Measurements from ENCODE around the gene HLX.

The HLX gene, protein sequence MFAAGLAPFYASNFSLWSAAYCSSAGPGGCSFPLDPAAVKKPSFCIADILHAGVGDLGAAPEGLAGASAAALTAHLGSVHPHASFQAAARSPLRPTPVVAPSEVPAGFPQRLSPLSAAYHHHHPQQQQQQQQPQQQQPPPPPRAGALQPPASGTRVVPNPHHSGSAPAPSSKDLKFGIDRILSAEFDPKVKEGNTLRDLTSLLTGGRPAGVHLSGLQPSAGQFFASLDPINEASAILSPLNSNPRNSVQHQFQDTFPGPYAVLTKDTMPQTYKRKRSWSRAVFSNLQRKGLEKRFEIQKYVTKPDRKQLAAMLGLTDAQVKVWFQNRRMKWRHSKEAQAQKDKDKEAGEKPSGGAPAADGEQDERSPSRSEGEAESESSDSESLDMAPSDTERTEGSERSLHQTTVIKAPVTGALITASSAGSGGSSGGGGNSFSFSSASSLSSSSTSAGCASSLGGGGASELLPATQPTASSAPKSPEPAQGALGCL

GRCh38 chr1:220879076-220879508 is at the start of gene HLX:
Gene HLX (plus strand): TSS chr1:220879443. CDS start chr1:220879858, 415 bp downstream.
- DNase-seq, result no peak

- DNase-seq, result no peak
Measured at GRCh38 chr1:220833436-220833835, 45.8 kb upstream of the HLX start.

DNA sequence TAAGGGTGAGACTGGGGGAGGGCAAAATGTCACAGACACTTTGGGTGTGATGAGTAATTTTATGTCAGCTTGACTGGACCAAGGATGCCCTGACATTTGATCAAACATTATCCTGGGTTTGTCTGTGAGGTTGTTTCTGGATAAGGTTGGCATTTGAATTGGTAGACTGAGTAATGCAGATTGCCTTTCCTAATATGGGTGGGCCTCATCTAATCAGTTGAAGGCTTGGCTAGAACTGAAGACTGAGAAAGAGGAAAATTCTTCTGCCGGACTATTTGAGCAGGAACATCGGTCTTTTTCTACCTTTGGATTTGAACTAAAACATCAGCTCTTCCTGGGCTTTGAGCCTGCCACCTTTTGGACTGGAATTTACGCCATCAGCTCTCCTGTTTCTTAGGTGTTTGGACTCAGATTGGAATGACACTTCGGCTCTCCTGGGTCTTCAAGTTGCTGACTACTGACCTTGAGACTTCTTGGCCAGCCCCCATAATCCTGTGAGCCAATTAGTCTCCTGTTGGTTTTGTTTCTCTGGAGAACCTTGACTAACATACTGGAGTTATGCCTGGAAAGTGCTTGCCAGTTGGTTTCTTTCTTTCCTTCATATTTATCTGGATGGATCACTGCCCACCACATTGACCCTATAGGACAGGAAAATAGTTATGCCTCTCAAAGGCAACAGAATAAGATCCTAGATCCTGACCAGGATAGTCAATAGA is 44.9 kb upstream of the HLX start:
- DNase-seq, result no peak

- no peak for DNase-seq
Measured at GRCh38 chr1:220838578-220838977, 40.7 kb upstream of the HLX start.

DNA sequence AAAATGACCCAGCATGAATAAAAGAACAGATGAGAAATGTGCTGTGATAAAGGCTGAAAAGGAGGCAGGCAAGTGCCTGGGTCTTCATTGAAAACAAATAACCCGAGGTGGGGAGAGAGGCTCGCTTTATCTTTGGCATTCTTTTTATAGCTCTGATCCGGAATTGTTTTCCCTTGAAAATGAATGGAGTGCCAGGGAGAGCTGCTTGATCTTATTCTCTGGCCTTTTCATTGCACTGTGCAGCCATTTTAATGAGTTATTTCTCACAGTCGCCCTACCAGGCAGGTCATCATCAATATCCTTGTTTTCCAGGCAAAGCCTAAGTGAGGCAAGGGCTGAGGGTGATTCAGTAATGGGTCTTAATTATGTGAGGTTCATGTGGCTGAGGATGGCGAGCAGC is 39.8 kb upstream of the HLX start:
- DNase-seq, result no peak

GRCh38 chr1:220841293-220841692 is 38.0 kb upstream of the HLX start:
- no peak for DNase-seq

- DNase-seq, result peak; percentile 36
Measured at GRCh38 chr1:220843481-220844011, 35.7 kb upstream of the HLX start.

DNA sequence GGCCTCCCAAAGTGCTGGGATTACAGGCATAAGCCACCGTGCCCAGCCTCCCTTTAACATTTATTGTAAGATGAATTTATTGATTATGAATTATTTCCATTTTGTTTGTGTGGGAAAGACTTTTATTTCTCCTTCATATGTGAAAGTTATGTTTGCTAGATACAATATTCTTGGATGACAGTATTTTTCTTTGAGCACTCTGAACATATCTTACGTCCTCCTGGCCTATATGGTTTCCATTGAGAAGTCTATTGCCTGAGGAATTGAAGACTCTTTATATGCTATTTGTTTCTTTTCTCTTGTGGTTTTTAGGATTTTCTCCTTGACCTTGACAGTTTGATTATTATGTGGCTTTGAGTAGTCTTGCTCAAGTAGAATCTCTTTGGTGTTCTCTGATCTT is 26.8 kb upstream of the HLX start:
- DNase-seq, result no peak

- DNase-seq, result no peak
Measured at GRCh38 chr1:220872296-220872695, 6.9 kb upstream of the HLX start.

DNA sequence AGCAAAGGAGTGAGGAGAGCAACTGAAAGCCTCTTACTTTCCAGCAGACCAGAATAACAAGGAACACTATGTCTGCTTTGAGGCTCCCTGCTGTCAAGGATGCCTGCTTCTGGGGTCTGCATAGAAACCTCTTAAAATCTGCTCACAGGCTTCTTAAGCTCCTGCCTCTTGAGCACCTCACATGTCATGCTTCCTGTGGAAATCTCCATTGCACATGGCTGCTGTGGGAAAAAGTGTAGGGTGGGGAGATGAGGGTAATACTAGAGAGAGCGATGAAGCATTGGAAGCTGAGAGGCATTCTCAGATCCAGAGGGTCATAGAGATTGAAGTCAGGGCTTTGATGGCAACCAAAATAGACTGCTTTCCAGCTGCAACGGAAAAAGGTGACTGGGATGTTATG is 6.2 kb upstream of the HLX start:
- DNase-seq, result no peak

- peak; percentile 42 for DNase-seq
Measured at GRCh38 chr1:220873868-220874655, 5.2 kb upstream of the HLX start.

DNA sequence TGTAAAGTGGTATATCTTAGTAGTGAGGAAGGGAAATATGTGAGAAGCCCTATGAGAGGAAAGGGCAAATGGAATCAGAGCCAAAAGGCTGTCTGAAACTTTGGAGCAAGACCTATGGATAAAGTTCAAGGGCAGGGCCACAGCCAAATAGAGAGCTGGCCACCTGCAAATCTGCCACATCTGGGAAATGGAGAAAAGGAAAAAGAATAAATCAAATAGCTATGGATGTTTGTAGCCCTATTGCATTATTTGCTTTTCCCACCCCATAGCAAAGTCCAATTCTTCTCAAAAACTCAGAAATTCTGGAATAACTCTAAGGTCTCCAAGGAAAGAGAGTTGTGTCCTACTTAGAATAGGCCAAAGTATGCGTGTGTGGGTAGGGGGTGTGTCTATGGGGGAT is 4.0 kb upstream of the HLX start:
- no peak for DNase-seq

- DNase-seq, result no peak
Measured at GRCh38 chr1:220876511-220877376, 2.5 kb upstream of the HLX start.

DNA sequence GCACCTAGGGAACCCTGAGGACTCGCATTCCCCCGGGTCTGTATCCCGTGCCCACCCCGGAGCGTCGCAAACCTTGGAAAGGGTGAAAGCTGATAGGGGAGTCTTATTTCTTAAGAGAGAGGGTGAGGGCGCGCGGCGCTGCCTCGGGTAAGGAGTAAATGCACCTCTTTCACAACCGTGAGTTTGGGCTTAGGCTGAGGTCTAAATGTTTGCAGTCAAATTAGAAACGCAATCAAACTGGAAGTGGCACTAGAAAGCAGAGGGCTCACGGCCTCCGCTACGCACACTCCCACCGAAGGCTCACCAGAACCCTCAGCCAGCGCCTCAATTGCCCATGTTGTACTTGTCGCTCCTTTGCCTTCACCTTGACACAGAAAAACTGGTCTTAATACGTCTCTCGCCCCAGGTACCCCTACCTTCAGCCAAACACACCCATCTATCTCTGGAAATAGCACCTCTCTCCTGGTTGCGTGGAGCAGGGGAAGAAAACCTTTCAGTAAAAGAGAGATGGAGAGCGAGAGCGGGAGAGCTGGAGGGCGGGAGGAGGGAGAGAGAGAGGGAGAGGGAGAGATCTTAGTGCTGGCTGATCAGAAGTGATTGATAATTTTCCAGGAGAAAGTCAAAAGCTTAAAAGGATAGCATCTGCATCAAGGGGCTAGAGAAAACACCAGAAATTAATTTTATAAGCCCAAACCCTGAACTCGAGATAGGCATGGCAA is 1.7 kb upstream of the HLX start:
- DNase-seq, result no peak

- DNase-seq, result no peak
Measured at GRCh38 chr1:220878191-220879075, 810 bp upstream of the HLX start.

DNA sequence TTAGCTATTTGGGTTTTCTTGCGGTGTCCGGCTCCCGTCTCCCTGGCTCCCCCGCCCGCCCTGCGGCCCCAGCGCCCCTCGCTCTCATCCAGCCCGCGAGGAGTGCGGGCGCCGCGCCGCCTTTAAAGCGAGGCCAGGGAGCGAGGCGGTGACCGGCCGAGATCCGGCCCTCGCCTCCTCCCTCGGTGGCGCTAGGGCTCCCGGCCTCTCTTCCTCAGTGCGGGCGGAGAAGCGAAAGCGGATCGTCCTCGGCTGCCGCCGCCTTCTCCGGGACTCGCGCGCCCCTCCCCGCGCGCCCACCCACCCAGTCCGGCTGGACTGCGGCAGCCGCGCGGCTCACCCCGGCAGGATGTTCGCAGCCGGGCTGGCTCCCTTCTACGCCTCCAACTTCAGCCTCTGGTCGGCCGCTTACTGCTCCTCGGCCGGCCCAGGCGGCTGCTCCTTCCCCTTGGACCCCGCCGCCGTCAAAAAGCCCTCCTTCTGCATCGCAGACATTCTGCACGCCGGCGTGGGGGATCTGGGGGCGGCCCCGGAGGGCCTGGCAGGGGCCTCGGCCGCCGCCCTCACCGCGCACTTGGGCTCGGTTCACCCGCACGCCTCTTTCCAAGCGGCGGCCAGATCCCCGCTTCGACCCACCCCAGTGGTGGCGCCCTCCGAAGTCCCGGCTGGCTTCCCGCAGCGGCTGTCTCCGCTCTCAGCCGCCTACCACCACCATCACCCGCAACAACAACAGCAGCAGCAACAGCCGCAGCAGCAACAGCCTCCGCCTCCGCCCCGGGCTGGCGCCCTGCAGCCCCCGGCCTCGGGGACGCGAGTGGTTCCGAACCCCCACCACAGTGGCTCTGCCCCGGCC is 492 bp downstream of the HLX start:
- DNase-seq, result no peak

DNA sequence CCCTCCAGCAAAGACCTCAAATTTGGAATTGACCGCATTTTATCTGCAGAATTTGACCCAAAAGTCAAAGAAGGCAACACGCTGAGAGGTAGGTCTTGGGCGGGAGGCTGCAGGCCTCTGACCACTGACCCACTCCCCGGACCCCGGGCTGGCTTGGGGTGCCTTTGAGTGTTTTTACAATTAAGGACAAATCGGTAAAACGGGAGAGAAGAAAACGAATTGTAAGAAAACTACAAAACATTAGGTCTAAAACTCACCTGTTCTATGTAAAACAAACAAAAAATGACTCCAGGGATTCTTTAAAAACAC is 1.1 kb downstream of the HLX start:
- DNase-seq, result no peak

- no peak for DNase-seq
Measured at GRCh38 chr1:220880726-220881506, 1.7 kb downstream of the HLX start.
